BE2C (cell line): ENCODE results near the gene FAM83C.
"Not testable (repeated sequence)": the region's sequence is repeated elsewhere in the genome, so short reads cannot be mapped to it uniquely, and the experiment has no call there.

Source experiments
- DNase-seq: peaks from one replicate; pipeline ENCODE4 v3.0.0-alpha.2; 2020
- H3K27me3 ChIP-seq: fragments of 250-450 bp; sonication (Bioruptor Pico); 2 replicates; pipeline ENCODE4 v1.5.1; 2020; ENCODE audit warnings: mild to moderate bottlenecking
- H3K36me3 ChIP-seq: fragments of 250-450 bp; sonication (Bioruptor Pico); 2 replicates; pipeline ENCODE4 v1.5.1; 2020; ENCODE audit warnings: mild to moderate bottlenecking
- H3K4me1 ChIP-seq: fragments of 250-450 bp; sonication (Bioruptor Pico); 2 replicates; pipeline ENCODE4 v1.5.1; 2020
- H3K4me3 ChIP-seq: 2 replicates; pipeline ENCODE4 v1.5.1; 2011; ENCODE audit warnings: low read depth, low read length
- H3K9me3 ChIP-seq: fragments of 250-450 bp; sonication (Bioruptor Pico); 2 replicates; pipeline ENCODE4 v1.5.1; 2020
- TF ChIP-seq, protein P1 (sequence below): IDR thresholded peaks from 2 replicates; pipeline ENCODE4 v1.5.1; 2012; ENCODE audit warnings: mild to moderate bottlenecking, low read depth, low read length

FAM83C gene

DNA sequence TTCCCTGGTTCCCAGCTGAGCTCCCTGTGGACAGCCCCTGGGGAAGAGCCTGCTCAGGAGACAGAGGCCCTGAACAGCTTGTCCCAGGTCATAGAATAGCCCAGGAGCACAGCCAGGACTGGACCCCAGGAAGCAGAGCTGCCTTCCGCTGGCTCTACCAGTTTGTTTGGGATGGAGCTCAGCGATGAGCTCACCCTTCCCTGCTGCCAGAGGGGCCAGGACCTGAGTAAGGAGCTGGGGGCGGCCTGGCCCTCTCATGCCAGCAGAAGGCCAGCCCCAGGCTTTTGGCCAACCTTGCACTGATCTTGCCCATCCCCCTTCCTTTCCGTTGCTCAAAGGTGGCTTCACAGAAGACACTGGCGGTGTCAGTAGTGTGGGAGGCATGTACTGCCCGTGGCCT lies 31.8 kb downstream of the FAM83C start:
- no peaks in the 10 kb centered on the region for H3K27me3 ChIP-seq
- no peaks in the 10 kb centered on the region for H3K9me3 ChIP-seq
- H3K4me3 ChIP-seq, result no peak overlapping the region
- no peaks in the 10 kb centered on the region for H3K4me1 ChIP-seq
- no peak for DNase-seq
- TF ChIP-seq, protein P1, sequence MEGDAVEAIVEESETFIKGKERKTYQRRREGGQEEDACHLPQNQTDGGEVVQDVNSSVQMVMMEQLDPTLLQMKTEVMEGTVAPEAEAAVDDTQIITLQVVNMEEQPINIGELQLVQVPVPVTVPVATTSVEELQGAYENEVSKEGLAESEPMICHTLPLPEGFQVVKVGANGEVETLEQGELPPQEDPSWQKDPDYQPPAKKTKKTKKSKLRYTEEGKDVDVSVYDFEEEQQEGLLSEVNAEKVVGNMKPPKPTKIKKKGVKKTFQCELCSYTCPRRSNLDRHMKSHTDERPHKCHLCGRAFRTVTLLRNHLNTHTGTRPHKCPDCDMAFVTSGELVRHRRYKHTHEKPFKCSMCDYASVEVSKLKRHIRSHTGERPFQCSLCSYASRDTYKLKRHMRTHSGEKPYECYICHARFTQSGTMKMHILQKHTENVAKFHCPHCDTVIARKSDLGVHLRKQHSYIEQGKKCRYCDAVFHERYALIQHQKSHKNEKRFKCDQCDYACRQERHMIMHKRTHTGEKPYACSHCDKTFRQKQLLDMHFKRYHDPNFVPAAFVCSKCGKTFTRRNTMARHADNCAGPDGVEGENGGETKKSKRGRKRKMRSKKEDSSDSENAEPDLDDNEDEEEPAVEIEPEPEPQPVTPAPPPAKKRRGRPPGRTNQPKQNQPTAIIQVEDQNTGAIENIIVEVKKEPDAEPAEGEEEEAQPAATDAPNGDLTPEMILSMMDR, result no peak
- no peaks in the 10 kb centered on the region for H3K36me3 ChIP-seq

DNA sequence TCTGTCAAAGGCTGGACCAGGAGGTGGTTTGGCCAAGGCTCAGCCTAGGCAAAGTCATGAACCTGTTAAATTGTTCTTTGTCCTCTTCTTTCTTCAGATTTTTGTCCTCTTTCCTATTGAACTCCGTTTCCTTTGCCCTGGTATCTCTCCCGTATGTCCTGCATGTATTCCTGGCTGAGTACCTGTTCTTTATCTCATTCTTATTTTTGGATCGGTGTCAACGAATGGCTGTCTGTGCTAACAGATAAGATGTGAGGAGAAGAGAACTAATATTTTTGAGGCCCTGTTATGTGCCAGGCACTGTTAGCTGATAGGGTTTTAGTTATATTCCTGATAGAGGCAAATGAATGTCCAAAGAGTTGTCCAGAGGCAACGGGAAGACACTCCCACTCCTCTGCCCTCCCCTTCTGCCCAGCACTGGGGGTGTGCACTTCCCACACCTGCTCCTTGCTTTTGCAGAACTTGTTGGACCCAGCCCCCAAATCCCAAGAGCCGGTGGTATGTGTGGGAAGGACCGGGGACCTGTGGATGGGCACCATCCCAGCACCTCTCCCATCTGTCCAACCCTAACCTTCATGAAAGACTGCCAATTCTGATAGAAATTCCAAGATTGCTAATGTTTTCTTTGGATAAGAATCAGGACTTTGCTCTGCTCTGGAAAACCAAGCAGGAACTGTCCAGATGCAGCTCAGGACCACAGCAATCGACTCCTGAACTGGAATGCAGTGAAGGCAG lies 34.9 kb downstream of the FAM83C start:
- Histone ChIP-seq H3K4me3 (no peak overlapping the region), H3K9me3 (no peaks in the 10 kb centered on the region), H3K4me1 (no peaks in the 10 kb centered on the region), H3K36me3 (peaks cover 2% of the 10 kb centered on the region; the same call in 1 of the 2 replicates), H3K27me3 (no peaks in the 10 kb centered on the region)
- TF ChIP-seq, protein P1, result no peak
- no peak for DNase-seq

DNA sequence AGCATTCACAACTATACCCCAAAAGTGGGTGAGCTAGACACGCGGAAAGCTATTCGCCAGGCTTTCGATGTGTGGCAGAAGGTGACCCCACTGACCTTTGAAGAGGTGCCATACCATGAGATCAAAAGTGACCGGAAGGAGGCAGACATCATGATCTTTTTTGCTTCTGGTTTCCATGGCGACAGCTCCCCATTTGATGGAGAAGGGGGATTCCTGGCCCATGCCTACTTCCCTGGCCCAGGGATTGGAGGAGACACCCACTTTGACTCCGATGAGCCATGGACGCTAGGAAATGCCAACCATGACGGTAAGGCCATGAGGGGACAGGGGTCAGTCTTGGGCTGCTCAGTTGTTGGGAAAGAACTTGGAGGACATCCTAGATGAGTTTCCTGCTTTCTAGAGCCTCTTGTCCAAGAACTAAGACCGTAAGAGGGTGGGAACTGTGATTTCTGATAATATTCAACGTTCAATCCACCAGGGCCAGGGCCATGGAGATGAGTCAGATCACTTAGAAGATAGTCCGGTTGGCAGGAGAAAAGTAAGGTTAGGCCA lies 37.7 kb downstream of the FAM83C start:
- no peak for DNase-seq
- Histone ChIP-seq H3K9me3 (no peaks in the 10 kb centered on the region), H3K27me3 (no peaks in the 10 kb centered on the region), H3K4me1 (no peaks in the 10 kb centered on the region), H3K36me3 (peaks cover 2% of the 10 kb centered on the region; the same call in 1 of the 2 replicates), H3K4me3 (no peak overlapping the region)
- TF ChIP-seq, protein P1, result no peak

DNA sequence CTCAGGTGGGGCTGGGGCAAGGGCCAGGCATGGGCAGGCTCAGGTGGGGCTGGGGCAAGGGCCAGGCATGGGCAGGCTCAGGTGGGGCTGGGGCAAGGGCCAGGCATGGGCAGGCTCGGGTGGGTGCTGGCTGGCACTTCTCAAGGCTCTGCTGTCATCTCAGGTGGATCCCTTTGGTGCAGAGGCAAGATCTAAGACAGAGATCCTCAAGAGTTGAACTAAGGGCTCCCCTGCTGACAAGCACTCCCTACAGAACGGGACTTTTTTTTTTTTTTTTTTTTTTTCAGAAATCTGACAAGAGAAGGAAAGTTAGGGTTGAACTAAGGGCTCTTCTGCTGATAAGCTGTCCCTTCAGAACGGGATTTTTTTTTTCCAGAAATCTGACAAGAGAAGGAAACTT lies 39.2 kb downstream of the FAM83C start:
- TF ChIP-seq, protein P1, result no peak
- H3K4me3 ChIP-seq, result no peak overlapping the region
- no peak for DNase-seq
- H3K27me3 ChIP-seq, result no peaks in the 10 kb centered on the region
- H3K4me1 ChIP-seq, result no peaks in the 10 kb centered on the region
- H3K36me3 ChIP-seq, result peaks cover 2% of the 10 kb centered on the region; the same call in 1 of the 2 replicates
- H3K9me3 ChIP-seq, result no peaks in the 10 kb centered on the region

DNA sequence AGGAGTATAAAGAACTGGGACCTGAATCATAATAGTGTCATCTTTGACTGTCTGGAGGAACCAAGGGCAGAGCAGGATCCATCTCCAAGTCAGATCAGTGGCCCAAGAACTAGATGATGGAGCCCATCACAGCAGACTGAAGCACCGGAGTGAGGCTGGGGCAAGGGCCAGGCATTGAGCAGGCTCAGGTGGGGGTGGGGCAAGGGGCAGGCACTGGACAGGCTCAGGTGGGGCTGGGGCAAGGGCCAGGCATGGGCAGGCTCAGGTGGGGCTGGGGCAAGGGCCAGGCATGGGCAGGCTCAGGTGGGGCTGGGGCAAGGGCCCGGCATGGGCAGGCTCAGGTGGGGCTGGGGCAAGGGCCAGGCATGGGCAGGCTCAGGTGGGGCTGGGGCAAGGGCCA lies 39.6 kb downstream of the FAM83C start:
- not testable (repeated sequence) for H3K4me1 ChIP-seq, H3K9me3 ChIP-seq, H3K4me3 ChIP-seq, DNase-seq, H3K27me3 ChIP-seq, H3K36me3 ChIP-seq

DNA sequence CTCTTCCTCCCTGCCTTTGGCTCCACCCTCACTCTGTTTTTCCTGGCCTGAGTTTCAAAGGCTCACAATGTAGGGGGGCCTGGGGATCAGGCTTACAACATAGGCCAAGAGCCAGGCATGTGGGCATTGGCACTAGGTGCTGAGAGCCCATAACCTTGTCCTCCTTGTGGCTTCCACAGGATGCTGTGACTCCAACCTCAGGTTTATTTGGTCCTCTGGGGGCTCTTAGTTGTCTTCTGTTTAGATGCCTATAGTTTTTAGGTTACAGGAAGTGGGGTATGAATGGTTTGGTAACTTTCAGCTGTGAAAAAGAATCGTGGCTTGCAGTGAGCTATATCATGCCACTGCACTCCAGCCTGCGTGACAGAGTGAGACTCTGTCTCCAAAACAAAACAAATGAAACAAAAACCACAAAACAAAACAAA lies 40.2 kb downstream of the FAM83C start:
- Histone ChIP-seq H3K4me3 (no peak overlapping the region), H3K36me3 (peaks cover 2% of the 10 kb centered on the region; the same call in 1 of the 2 replicates), H3K27me3 (no peaks in the 10 kb centered on the region), H3K4me1 (no peaks in the 10 kb centered on the region), H3K9me3 (no peaks in the 10 kb centered on the region)
- TF ChIP-seq, protein P1, result no peak
- DNase-seq, result no peak
